Keratinocyte (primary cell): ENCODE results near the gene PAPPA. TPM values are rescaled to one million over a fixed set of nuclear protein-coding genes. Genes with fewer than 3 reads are reported as not detected.

Experiments
- DNase-seq: peaks from one replicate; pipeline ENCODE4 v3.0.0-alpha.2; 2011; ENCODE audit warnings: low read depth, missing footprints, low spot score
- FAIRE-seq: peaks from 2 replicates; lab custom pipeline; 2011; peaks lifted over from hg19 to GRCh38; lab: Jason Lieb, UNC
- H2AFZ ChIP-seq: 2 replicates; pipeline ENCODE4 v1.6.0; 2012; ENCODE audit warnings: low read length, control low read depth, inconsistent platforms; ENCODE audit not compliant: control insufficient read depth
- H3K27ac ChIP-seq: 2 replicates; pipeline ENCODE4 v1.5.1; 2011; ENCODE audit warnings: low read length; ENCODE audit not compliant: control insufficient read depth, insufficient read depth
- H3K27me3 ChIP-seq: 3 replicates; pipeline ENCODE4 v1.6.0; 2011; ENCODE audit warnings: low read length; ENCODE audit not compliant: control insufficient read depth, insufficient read depth; ENCODE audit errors: extremely low read depth
- H3K36me3 ChIP-seq, 2 experiments: 2 replicates in 1 of 2; 3 replicates in 1 of 2; pipeline ENCODE4 v1.5.1; 2011; ENCODE audit warnings: low read length in 2 of 2, mild to moderate bottlenecking in 1 of 2; ENCODE audit not compliant: control insufficient read depth in 2 of 2, insufficient read depth in 2 of 2; ENCODE audit errors: extremely low read depth in 1 of 2
- H3K4me1 ChIP-seq: 3 replicates; pipeline ENCODE4 v1.5.1; 2011; ENCODE audit warnings: low read length; ENCODE audit not compliant: control insufficient read depth, insufficient read depth; ENCODE audit errors: extremely low read depth
- H3K4me2 ChIP-seq: 3 replicates; pipeline ENCODE4 v1.6.0; 2011; ENCODE audit warnings: low read depth, low read length; ENCODE audit not compliant: control insufficient read depth, insufficient read depth; ENCODE audit errors: extremely low read depth
- H3K4me3 ChIP-seq, 3 experiments: fragments of 200-600 bp in 1 of 3; sonication (generic) in 1 of 3; 2 replicates in 2 of 3; 3 replicates in 1 of 3; pipeline ENCODE4 v1.5.1; 2011 to 2016; ENCODE audit warnings: low read length in 3 of 3, mild to moderate bottlenecking in 3 of 3, control low read depth in 2 of 3, inconsistent platforms in 1 of 3, low read depth in 1 of 3, mixed read lengths in 1 of 3, mixed run types in 1 of 3, moderate library complexity in 1 of 3; ENCODE audit not compliant: control insufficient read depth in 2 of 3, insufficient read depth in 2 of 3; ENCODE audit errors: extremely low read depth in 1 of 3
- H3K79me2 ChIP-seq: 2 replicates; pipeline ENCODE4 v1.6.0; 2012; ENCODE audit warnings: low read length; ENCODE audit not compliant: control insufficient read depth, insufficient read depth
- H3K9ac ChIP-seq: 3 replicates; pipeline ENCODE4 v1.6.0; 2011; ENCODE audit warnings: low read length; ENCODE audit not compliant: control insufficient read depth, insufficient read depth; ENCODE audit errors: extremely low read depth
- H3K9me1 ChIP-seq: 3 replicates; pipeline ENCODE4 v1.6.0; 2011; ENCODE audit warnings: low read length; ENCODE audit not compliant: control insufficient read depth, insufficient read depth; ENCODE audit errors: extremely low read depth
- H3K9me3 ChIP-seq: 2 replicates; pipeline ENCODE4 v1.5.1; 2012; ENCODE audit warnings: low read depth, low read length; ENCODE audit not compliant: control insufficient read depth
- H4K20me1 ChIP-seq: 3 replicates; pipeline ENCODE4 v1.6.0; 2011; ENCODE audit warnings: low read length; ENCODE audit not compliant: control insufficient read depth, insufficient read depth; ENCODE audit errors: extremely low read depth
- CTCF ChIP-seq, 3 experiments: IDR thresholded peaks in 1 of 3; conservative IDR thresholded peaks in 1 of 3; optimal IDR thresholded peaks in 1 of 3; 2 replicates in 2 of 3; 3 replicates in 1 of 3; pipeline versions ENCODE3 to v1.5.1; 2011; ENCODE audit warnings: low read length in 3 of 3, mild to moderate bottlenecking in 3 of 3, moderate library complexity in 2 of 3, control low read depth in 1 of 3, inconsistent platforms in 1 of 3; ENCODE audit not compliant: insufficient read depth in 2 of 3; ENCODE audit errors: extremely low read depth in 1 of 3
- EZH2 ChIP-seq: IDR thresholded peaks from one replicate; pipeline ENCODE4 v1.6.1; 2012; ENCODE audit warnings: inconsistent platforms, mild to moderate bottlenecking, low read length, moderate library complexity
- dilution Hi-C: fragments of 300-500 bp; cut with MboI; formaldehyde crosslinking; loops from one replicate; pipeline ENCODE4 v1.7.0; 2020; ENCODE audit warnings: low sequenced_read_pairs; ENCODE audit not compliant: extremely low pct_ligation_motif_present
- polyA plus RNA-seq, 5 experiments: library from polyadenylated mRNA; depleted of rRNA in 3 of 5; stranded (reverse) in 3 of 5; stranded (forward) in 1 of 5; unstranded in 1 of 5; fragments of >200 nt; gene quantifications; 1 replicate in 1 of 5; 2 replicates in 3 of 5; 3 replicates in 1 of 5; pipeline versions ENCODE4 v1.2.1 to v1.2.3, GENCODE V29; 2011 to 2012; ENCODE audit warnings: missing spikeins in 2 of 5, low read depth in 1 of 5, low replicate concordance in 1 of 5

PAPPA gene
- polyA plus RNA-seq, 1 donor (not counting 4 experiments of a cell fraction or from before 2014, with no cell fraction given) = 0.77 TPM

- no peaks in the 10 kb centered on the region for H3K9me1 ChIP-seq
- no peak overlapping the region for H3K4me3 ChIP-seq
- H2AFZ ChIP-seq = no peak overlapping the region
- dilution Hi-C loops = no loop called here
- FAIRE-seq = no peak
- no peaks in the 10 kb centered on the region for H4K20me1 ChIP-seq
- DNase-seq = no peak
- no peak overlapping the region for H3K9ac ChIP-seq
- no peaks in the 10 kb centered on the region for H3K27me3 ChIP-seq
- peaks cover 24% of the 10 kb centered on the region for H3K4me1 ChIP-seq
- H3K9me3 ChIP-seq = no peaks in the 10 kb centered on the region
- no peaks in the 10 kb centered on the region for H3K36me3 ChIP-seq
- H3K27ac ChIP-seq = no peak overlapping the region
- TF ChIP-seq CTCF (optimal IDR thresholded peaks at IDR 0.05 in 1 of 3, IDR thresholded peaks at IDR 0.05 in 1 of 3, conservative IDR thresholded peaks at IDR 0.05 in 1 of 3; ENCODE audit: extremely low read depth in 1 of 3, insufficient read depth in 2 of 3, low read length in 3 of 3) (no peak), EZH2 (no peak)
- no peaks in the 10 kb centered on the region for H3K79me2 ChIP-seq
- no peak overlapping the region for H3K4me2 ChIP-seq
Measured at GRCh38 chr9:116157436-116158138, 4.0 kb downstream of the PAPPA start.

GRCh38 chr9:116160676-116161571 lies 7.3 kb downstream of the PAPPA start:
- Histone ChIP-seq H3K27me3 (no peaks in the 10 kb centered on the region), H3K4me1 (peaks cover 10% of the 10 kb centered on the region), H4K20me1 (no peaks in the 10 kb centered on the region), H3K79me2 (no peaks in the 10 kb centered on the region), H3K9ac (no peak overlapping the region), H3K4me3 (no peak overlapping the region), H3K9me1 (no peaks in the 10 kb centered on the region), H3K9me3 (no peaks in the 10 kb centered on the region), H3K27ac (no peak overlapping the region), H3K36me3 (no peaks in the 10 kb centered on the region), H2AFZ (no peak overlapping the region), H3K4me2 (no peak overlapping the region)
- FAIRE-seq (no peak), DNase-seq (no peak)
- dilution Hi-C loops = no loop called here
- TF ChIP-seq EZH2 = no peak
